HEK293 (cell line): Measurements from ENCODE around the gene PRKCQ.
"Not testable (repeated sequence)": the region's sequence is repeated elsewhere in the genome, so short reads cannot be mapped to it uniquely, and the experiment has no call there.

Experiments used
- CTCF ChIA-PET: fragments of 350-600 bp; formaldehyde crosslinking; extraction: SDS; loops from one replicate; lab custom pipeline; 2021; ENCODE audit warnings: antibody characterized with exemption; lab: Yijun Ruan, JAX
- POLR2A ChIA-PET: fragments of 300-600 bp; formaldehyde crosslinking; extraction: SDS; loops from one replicate; lab custom pipeline; 2020; ENCODE audit warnings: antibody characterized with exemption, inconsistent platforms; lab: Yijun Ruan, JAX
- H3K27ac ChIP-seq: fragments of 200-500 bp; sonication (Bioruptor generic); 2 replicates; pipeline ENCODE4 v1.5.1; 2014; ENCODE audit warnings: low read depth, low read length, control low read depth, inconsistent platforms; ENCODE audit errors: extremely low read depth
- H3K36me3 ChIP-seq, 2 experiments: fragments of 200-500 bp in 1 of 2; sonication (Bioruptor generic) in 1 of 2; 1 replicate in 1 of 2; 2 replicates in 1 of 2; pipeline ENCODE4 v1.5.1; 2014 to 2017; ENCODE audit warnings: inconsistent platforms in 2 of 2, low read length in 2 of 2; ENCODE audit not compliant: control insufficient read depth in 2 of 2, insufficient read depth in 1 of 2
- H3K4me1 ChIP-seq: fragments of 200-500 bp; sonication (Bioruptor generic); 2 replicates; pipeline ENCODE4 v1.5.1; 2014; ENCODE audit warnings: mild to moderate bottlenecking, low read length, inconsistent platforms; ENCODE audit not compliant: control insufficient read depth, insufficient read depth
- H3K4me3 ChIP-seq: 2 replicates; pipeline ENCODE4 v1.5.1; 2011; ENCODE audit warnings: low read depth, mild to moderate bottlenecking, control low read depth, low read length, moderate library complexity
- H3K9me3 ChIP-seq: fragments of 200-500 bp; sonication (Bioruptor generic); 2 replicates; pipeline ENCODE4 v1.5.1; 2014; ENCODE audit warnings: low read depth, low read length, inconsistent platforms; ENCODE audit not compliant: control insufficient read depth, insufficient read depth
- FEZF1 ChIP-seq: fragments of 450-650 bp; formaldehyde crosslinking; IDR thresholded peaks from 2 replicates; pipeline ENCODE4 v1.5.1; 2016; ENCODE audit warnings: missing biosample characterization, missing genetic modification characterization
- GLI2 ChIP-seq: fragments of 450-650 bp; formaldehyde crosslinking; IDR thresholded peaks from 2 replicates; pipeline ENCODE4; 2017; ENCODE audit warnings: missing biosample characterization, missing genetic modification characterization, low read depth, borderline replicate concordance
- PBX3 ChIP-seq: sonication (generic); formaldehyde crosslinking; IDR thresholded peaks from 2 replicates; pipeline ENCODE4 v1.8.1; 2022; ENCODE audit warnings: mild to moderate bottlenecking, moderate library complexity, missing genetic modification reagents
- SCRT2 ChIP-seq: fragments of 450-650 bp; formaldehyde crosslinking; IDR thresholded peaks from 2 replicates; pipeline ENCODE4 v1.5.1; 2016; ENCODE audit warnings: missing biosample characterization, missing genetic modification characterization
- ZBTB17 ChIP-seq: fragments of 450-650 bp; formaldehyde crosslinking; IDR thresholded peaks from 2 replicates; pipeline ENCODE4 v1.5.1; 2016; ENCODE audit warnings: missing biosample characterization, missing genetic modification characterization
- ZNF121 ChIP-seq: fragments of 450-650 bp; formaldehyde crosslinking; IDR thresholded peaks from 2 replicates; pipeline ENCODE4 v1.5.1; 2016; ENCODE audit warnings: missing biosample characterization, missing genetic modification characterization
- ZNF140 ChIP-seq: fragments of 450-650 bp; formaldehyde crosslinking; IDR thresholded peaks from 2 replicates; pipeline ENCODE4 v1.5.1; 2016; ENCODE audit warnings: missing biosample characterization, missing genetic modification characterization
- ZNF16 ChIP-seq: fragments of 450-650 bp; formaldehyde crosslinking; IDR thresholded peaks from 2 replicates; pipeline ENCODE4 v1.5.1; 2016; ENCODE audit warnings: low read depth, missing biosample characterization, missing genetic modification characterization
- ZNF184 ChIP-seq: fragments of 450-650 bp; IDR thresholded peaks from 2 replicates; pipeline ENCODE4 v1.5.1; 2018; ENCODE audit warnings: missing biosample characterization, mild to moderate bottlenecking, missing genetic modification characterization
- ZNF292 ChIP-seq: fragments of 450-650 bp; formaldehyde crosslinking; IDR thresholded peaks from 2 replicates; pipeline ENCODE4 v1.5.1; 2016; ENCODE audit warnings: low read depth, missing biosample characterization, missing genetic modification characterization, borderline replicate concordance
- ZNF335 ChIP-seq: fragments of 450-650 bp; formaldehyde crosslinking; conservative IDR thresholded peaks from 2 replicates; pipeline ENCODE4 v1.5.1; 2016; ENCODE audit warnings: missing biosample characterization, missing genetic modification characterization
- ZNF37A ChIP-seq: fragments of 450-650 bp; IDR thresholded peaks from 2 replicates; pipeline ENCODE4 v1.5.1; 2018; ENCODE audit warnings: missing biosample characterization, missing genetic modification characterization
- ZNF391 ChIP-seq: fragments of 450-650 bp; formaldehyde crosslinking; IDR thresholded peaks from 2 replicates; pipeline ENCODE4 v1.5.1; 2016; ENCODE audit warnings: low read depth, missing biosample characterization, missing genetic modification characterization, borderline replicate concordance
- ZNF830 ChIP-seq: fragments of 450-650 bp; IDR thresholded peaks from 2 replicates; pipeline ENCODE4 v1.5.0; 2018; ENCODE audit warnings: missing biosample characterization, missing genetic modification characterization, low read depth, mild to moderate bottlenecking, moderate library complexity
- ZXDB ChIP-seq: fragments of 450-650 bp; formaldehyde crosslinking; IDR thresholded peaks from 2 replicates; pipeline ENCODE4 v1.5.1; 2016; ENCODE audit warnings: missing biosample characterization, missing genetic modification characterization
- TF ChIP-seq, protein P1 (sequence below): fragments of 450-650 bp; formaldehyde crosslinking; IDR thresholded peaks from 2 replicates; pipeline ENCODE4 v1.5.1; 2016; ENCODE audit warnings: missing biosample characterization, missing genetic modification characterization
- TF ChIP-seq, protein P2 (sequence below): fragments of 450-650 bp; formaldehyde crosslinking; IDR thresholded peaks from 2 replicates; pipeline ENCODE4 v1.5.1; 2017; ENCODE audit warnings: missing biosample characterization, missing genetic modification characterization

Gene PRKCQ

GRCh38 chr10:6586501-6586900 lies 6.4 kb upstream of the PRKCQ start:
- TF ChIP-seq ZNF830 (no peak), ZNF391 (tag by site-specific recombination) (no peak), SCRT2 (tag by site-specific recombination) (0 out of 2 replicates have a peak, but pooled peaks have one; percentile 16), ZBTB17 (tag by site-specific recombination) (no peak)
- TF ChIP-seq, protein P1, sequence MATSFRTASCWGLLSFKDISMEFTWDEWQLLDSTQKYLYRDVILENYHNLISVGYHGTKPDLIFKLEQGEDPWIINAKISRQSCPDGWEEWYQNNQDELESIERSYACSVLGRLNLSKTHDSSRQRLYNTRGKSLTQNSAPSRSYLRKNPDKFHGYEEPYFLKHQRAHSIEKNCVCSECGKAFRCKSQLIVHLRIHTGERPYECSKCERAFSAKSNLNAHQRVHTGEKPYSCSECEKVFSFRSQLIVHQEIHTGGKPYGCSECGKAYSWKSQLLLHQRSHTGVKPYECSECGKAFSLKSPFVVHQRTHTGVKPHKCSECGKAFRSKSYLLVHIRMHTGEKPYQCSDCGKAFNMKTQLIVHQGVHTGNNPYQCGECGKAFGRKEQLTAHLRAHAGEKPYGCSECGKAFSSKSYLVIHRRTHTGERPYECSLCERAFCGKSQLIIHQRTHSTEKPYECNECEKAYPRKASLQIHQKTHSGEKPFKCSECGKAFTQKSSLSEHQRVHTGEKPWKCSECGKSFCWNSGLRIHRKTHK (tag by site-specific recombination) = no peak
- Histone ChIP-seq H3K27ac (no peak overlapping the region), H3K36me3 (peaks cover 0 to 17% of the 10 kb centered on the region in 2 experiments; a peak in 2 of 3 replicates), H3K9me3 (no peaks in the 10 kb centered on the region), H3K4me3 (no peak overlapping the region), H3K4me1 (peaks cover 8% of the 10 kb centered on the region; the same call in 1 of the 2 replicates)
- CTCF ChIA-PET = interaction anchor here (1.0 kb wide), 1 partner anchor 18 kb away, joined by 3 read pairs; no protein-coding TSS in a partner anchor
- POLR2A ChIA-PET = no interaction called here

DNA sequence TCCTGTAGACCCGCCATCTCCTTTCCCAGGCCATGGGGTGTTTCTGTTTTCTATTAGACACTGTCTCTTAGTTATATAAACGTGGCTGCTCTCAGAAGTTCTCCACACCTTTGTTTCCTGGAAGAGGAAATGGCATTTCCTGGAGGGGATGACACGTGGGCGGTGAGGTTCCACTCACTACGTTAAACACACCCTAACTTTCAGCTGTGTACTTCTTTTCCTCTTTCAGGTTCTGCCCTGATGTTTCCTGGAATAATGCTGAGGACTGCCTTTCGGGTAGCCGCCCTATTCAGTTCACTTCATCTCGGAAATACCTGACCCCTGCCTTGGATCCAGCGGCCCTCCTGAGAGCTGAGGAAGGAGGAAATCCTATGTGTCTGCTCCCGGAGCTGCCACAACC lies 3.4 kb upstream of the PRKCQ start:
- H3K4me1 ChIP-seq = peaks cover 13% of the 10 kb centered on the region
- TF ChIP-seq ZXDB (no peak), FEZF1 (tag by site-specific recombination) (no peak), ZNF184 (tag by site-specific recombination) (no peak), GLI2 (tag by site-specific recombination) (no peak), ZNF140 (tag by site-specific recombination) (no peak), ZNF37A (no peak), PBX3 (CRISPR knock-in tag) (no peak), ZNF335 (tag by site-specific recombination) (no peak), ZNF16 (no peak)
- TF ChIP-seq, protein P2, sequence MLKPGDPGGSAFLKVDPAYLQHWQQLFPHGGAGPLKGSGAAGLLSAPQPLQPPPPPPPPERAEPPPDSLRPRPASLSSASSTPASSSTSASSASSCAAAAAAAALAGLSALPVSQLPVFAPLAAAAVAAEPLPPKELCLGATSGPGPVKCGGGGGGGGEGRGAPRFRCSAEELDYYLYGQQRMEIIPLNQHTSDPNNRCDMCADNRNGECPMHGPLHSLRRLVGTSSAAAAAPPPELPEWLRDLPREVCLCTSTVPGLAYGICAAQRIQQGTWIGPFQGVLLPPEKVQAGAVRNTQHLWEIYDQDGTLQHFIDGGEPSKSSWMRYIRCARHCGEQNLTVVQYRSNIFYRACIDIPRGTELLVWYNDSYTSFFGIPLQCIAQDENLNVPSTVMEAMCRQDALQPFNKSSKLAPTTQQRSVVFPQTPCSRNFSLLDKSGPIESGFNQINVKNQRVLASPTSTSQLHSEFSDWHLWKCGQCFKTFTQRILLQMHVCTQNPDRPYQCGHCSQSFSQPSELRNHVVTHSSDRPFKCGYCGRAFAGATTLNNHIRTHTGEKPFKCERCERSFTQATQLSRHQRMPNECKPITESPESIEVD (tag by site-specific recombination) = no peak
- peaks cover 0 to 17% of the 10 kb centered on the region in 2 experiments; a peak in 2 of 3 replicates for H3K36me3 ChIP-seq
- H3K9me3 ChIP-seq = no peaks in the 10 kb centered on the region
- POLR2A ChIA-PET = no interaction called here
- no peak overlapping the region for H3K27ac ChIP-seq
- CTCF ChIA-PET = no interaction called here
- H3K4me3 ChIP-seq = no peak overlapping the region

- H3K9me3 ChIP-seq, H3K4me1 ChIP-seq, POLR2A ChIA-PET, CTCF ChIA-PET, H3K27ac ChIP-seq, H3K4me3 ChIP-seq: not testable (repeated sequence)
- H3K36me3 ChIP-seq = peaks cover 0 to 17% of the 10 kb centered on the region in 2 experiments; a peak in 2 of 3 replicates
These were observed 2.8 kb upstream of the PRKCQ start for GRCh38 chr10:6582913-6583312.

- Histone ChIP-seq H3K9me3 (no peaks in the 10 kb centered on the region), H3K4me1 (peaks cover 5% of the 10 kb centered on the region), H3K27ac (no peak overlapping the region), H3K36me3 (peaks cover 0 to 17% of the 10 kb centered on the region in 2 experiments; a peak in 2 of 3 replicates), H3K4me3 (no peak overlapping the region)
- ChIA-PET POLR2A (no interaction called here), CTCF (interaction anchor here (0.8 to 1.1 kb wide), 2 partner anchors 86 to 177 kb away, joined by 3 to 4 read pairs; no protein-coding TSS in a partner anchor)
- no peak for TF ChIP-seq ZNF292 (tag by site-specific recombination)
- TF ChIP-seq ZNF121 (tag by site-specific recombination) = peak; percentile 75
These were observed 2.2 kb upstream of the PRKCQ start for GRCh38 chr10:6582298-6582697.
